ENCODE results near the gene IMPG1. TPM values are rescaled to one million over a fixed set of nuclear protein-coding genes. Genes with fewer than 3 reads are reported as not detected.

The IMPG1 gene
- total RNA-seq, 6 donors from 2014 or later = not detected

- TF ChIP-seq CTCF (IDR thresholded peaks at IDR 0.05) = no peak
- TF ChIP-seq EP300 (IDR thresholded peaks at IDR 0.05) = no peak
- no peak for TF ChIP-seq POLR2AphosphoS5 (IDR thresholded peaks at IDR 0.05)
- no peak for TF ChIP-seq POLR2A (IDR thresholded peaks at IDR 0.05)
- Histone ChIP-seq H3K27me3 (no peaks in the 10 kb centered on the region), H3K27ac (no peak overlapping the region), H3K4me3 (no peak overlapping the region), H3K9me3 (no peaks in the 10 kb centered on the region), H3K4me1 (no peaks in the 10 kb centered on the region), H3K36me3 (no peaks in the 10 kb centered on the region)
- WGBS, 2 donors = 54 to 78% methylated on average over 2 of the region's 2 CpGs
- DNase-seq (no peak), ATAC-seq (ENCODE audit: low FRiP score in 2 of 2) (no peak)
These were observed 28.8 kb downstream of the IMPG1 start for GRCh38 chr6:76043690-76044089.

- no peak for ATAC-seq (ENCODE audit: low FRiP score in 2 of 2)
- TF ChIP-seq POLR2A (IDR thresholded peaks at IDR 0.05) = no peak
- no peak for TF ChIP-seq CTCF (IDR thresholded peaks at IDR 0.05)
- no peak for TF ChIP-seq POLR2AphosphoS5 (IDR thresholded peaks at IDR 0.05)
- no peak for TF ChIP-seq EP300 (IDR thresholded peaks at IDR 0.05)
- Histone ChIP-seq H3K9me3 (no peaks in the 10 kb centered on the region), H3K4me1 (no peaks in the 10 kb centered on the region), H3K36me3 (no peaks in the 10 kb centered on the region), H3K27ac (no peak overlapping the region), H3K4me3 (no peak overlapping the region), H3K27me3 (no peaks in the 10 kb centered on the region)
- no peak for DNase-seq
- 47 to 67% methylated on average over 1 of the region's 1 CpG for WGBS, 2 donors
These were observed 36.7 kb downstream of the IMPG1 start for GRCh38 chr6:76035713-76036112.

GRCh38 chr6:76026101-76026500 is 46.4 kb downstream of the IMPG1 start:
- no peaks in the 10 kb centered on the region for H3K36me3 ChIP-seq
- peaks cover 10 to 33% (median 20%) of the 10 kb centered on the region in 4 donors for H3K9me3 ChIP-seq
- ATAC-seq (ENCODE audit: low FRiP score in 2 of 2) (no peak), DNase-seq (no peak)
- H3K27ac ChIP-seq = no peak overlapping the region
- no peaks in the 10 kb centered on the region for H3K4me1 ChIP-seq
- no peaks in the 10 kb centered on the region for H3K27me3 ChIP-seq
- TF ChIP-seq POLR2AphosphoS5 (IDR thresholded peaks at IDR 0.05) = no peak
- no peak for TF ChIP-seq CTCF (IDR thresholded peaks at IDR 0.05)
- TF ChIP-seq POLR2A (IDR thresholded peaks at IDR 0.05) = no peak
- TF ChIP-seq EP300 (IDR thresholded peaks at IDR 0.05) = no peak
- WGBS, 2 donors = 92 to 93% methylated on average over 5 to 6 of the region's 6 CpGs
- no peak overlapping the region for H3K4me3 ChIP-seq

- Histone ChIP-seq H3K27ac (no peak overlapping the region), H3K36me3 (no peaks in the 10 kb centered on the region), H3K4me1 (no peaks in the 10 kb centered on the region), H3K9me3 (no peaks in the 10 kb centered on the region), H3K4me3 (no peak overlapping the region), H3K27me3 (no peaks in the 10 kb centered on the region)
- ATAC-seq (ENCODE audit: low FRiP score in 2 of 2) = no peak
- no peak for DNase-seq
- TF ChIP-seq EP300 (IDR thresholded peaks at IDR 0.05) = no peak
- TF ChIP-seq CTCF (IDR thresholded peaks at IDR 0.05) = no peak
- no peak for TF ChIP-seq POLR2AphosphoS5 (IDR thresholded peaks at IDR 0.05)
- TF ChIP-seq POLR2A (IDR thresholded peaks at IDR 0.05) = no peak
- 78 to 79% methylated on average over 6 of the region's 6 CpGs for WGBS, 2 donors
These were observed 57.6 kb downstream of the IMPG1 start for GRCh38 chr6:76014626-76015530.

- ATAC-seq (ENCODE audit: low FRiP score in 2 of 2) = no peak
- no peaks in the 10 kb centered on the region for H3K9me3 ChIP-seq
- no peaks in the 10 kb centered on the region for H3K4me1 ChIP-seq
- TF ChIP-seq EP300 (IDR thresholded peaks at IDR 0.05) = no peak
- TF ChIP-seq POLR2AphosphoS5 (IDR thresholded peaks at IDR 0.05) = no peak
- no peak for TF ChIP-seq POLR2A (IDR thresholded peaks at IDR 0.05)
- TF ChIP-seq CTCF (IDR thresholded peaks at IDR 0.05) = no peak
- H3K27ac ChIP-seq = no peak overlapping the region
- no peak overlapping the region for H3K4me3 ChIP-seq
- H3K36me3 ChIP-seq = no peaks in the 10 kb centered on the region
- no peaks in the 10 kb centered on the region for H3K27me3 ChIP-seq
- no peak for DNase-seq
- WGBS, 2 donors = 76% methylated on average over 2 of the region's 2 CpGs
These were observed 68.3 kb downstream of the IMPG1 start for GRCh38 chr6:76004202-76004601.

Measured in upper lobe of left lung (tissue), 6 donors.